Midbrain (tissue), 1 donor: Measurements from ENCODE around the gene COTL1.

Experiments used
- DNase-seq: peaks from one replicate; lab custom pipeline; 2025; lab: John Stamatoyannopoulos, UW

The COTL1 gene

GRCh38 chr16:84614073-84614459 is 3.8 kb downstream of the COTL1 start:
- no peak for DNase-seq

- DNase-seq: no peak
Observed at GRCh38 chr16:84613408-84614072, 4.3 kb downstream of the COTL1 start.

- no peak for DNase-seq
Observed at GRCh38 chr16:84612686-84613085, 5.2 kb downstream of the COTL1 start.

DNA sequence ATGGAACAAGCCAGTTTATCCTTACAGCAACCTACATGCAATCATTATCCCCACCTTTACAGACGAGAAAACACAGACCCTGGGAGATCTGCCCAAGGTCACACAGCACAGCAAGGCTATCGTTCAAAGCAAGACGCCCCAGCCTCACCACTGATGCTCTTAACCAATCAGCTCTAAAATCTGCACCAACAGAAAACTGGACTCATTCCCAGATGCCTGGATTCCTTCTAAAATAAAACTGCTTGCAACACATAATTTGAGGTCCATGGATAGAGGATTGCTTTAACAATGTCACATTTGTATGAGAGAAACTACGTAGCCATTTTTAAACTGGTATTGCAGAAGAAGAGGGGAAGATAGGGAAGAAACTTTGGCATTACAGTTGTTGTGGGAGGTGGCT is 6.8 kb downstream of the COTL1 start:
- DNase-seq: no peak

DNA sequence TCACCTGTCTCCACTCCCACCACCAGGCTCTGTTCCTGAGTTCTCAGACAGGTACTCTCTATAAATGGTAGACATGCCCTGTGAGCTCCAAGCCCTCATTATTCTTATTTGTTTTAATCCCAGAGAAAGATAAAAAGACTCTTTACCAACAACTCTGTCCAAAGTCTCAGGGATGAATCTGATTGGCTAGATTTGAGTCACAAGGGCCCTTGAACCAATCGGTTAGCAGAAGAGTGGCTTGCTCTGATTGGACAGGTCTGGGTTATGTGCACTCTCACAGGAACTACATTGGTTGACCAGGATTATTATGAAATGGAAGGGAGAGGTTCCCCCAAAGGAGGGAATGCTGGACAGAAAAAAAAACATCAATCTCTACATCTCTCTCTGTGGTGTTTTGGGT is 7.5 kb downstream of the COTL1 start:
- no peak for DNase-seq

DNA sequence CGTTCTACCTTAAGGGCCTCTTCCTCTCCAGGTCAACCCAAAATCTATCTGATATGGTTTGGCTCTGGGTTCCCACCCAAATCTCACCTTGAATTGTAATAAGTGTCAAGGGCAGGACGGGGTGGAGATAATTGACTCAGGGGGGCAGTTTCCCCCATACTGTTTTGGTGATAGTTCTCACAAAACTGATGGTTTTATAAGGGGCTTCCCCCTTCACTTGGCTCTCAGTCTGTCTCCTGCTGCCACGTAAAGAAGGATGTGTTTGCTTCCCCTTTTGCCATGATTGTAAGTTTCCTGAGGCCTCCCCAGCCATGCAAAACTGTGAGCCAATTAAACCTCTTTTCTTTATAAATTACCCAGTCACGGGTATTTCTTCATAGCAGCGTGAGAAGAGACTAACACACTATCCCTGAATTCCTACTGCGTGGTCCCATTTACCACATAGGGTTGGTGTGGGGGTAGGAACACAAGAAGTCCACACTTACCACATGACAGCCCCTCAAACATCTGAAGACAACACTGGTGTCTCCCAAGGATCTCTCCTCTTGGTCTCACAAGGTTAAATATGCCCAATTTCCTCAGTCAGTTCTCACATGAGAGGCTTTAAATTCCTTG is 8.2 kb downstream of the COTL1 start:
- DNase-seq: no peak

DNA sequence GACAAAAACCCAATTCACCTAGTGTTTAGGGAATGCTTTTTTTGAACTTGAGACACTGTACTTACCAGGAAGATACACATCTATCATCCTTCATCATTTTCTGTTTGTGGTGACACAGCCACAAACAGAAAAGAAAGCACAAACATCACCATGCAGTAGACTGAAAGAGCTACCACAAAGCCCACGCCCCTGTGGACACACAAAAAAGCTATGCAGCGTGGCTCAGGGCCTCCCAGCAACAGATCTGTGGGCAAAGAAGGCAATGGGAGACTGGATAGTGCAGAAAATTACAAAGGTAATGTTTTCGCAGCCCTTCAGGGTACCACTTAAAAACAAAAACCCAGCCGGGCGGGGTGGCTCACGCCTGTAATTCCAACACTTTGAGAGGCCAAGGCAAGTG is 9.6 kb downstream of the COTL1 start:
- no peak for DNase-seq

DNA sequence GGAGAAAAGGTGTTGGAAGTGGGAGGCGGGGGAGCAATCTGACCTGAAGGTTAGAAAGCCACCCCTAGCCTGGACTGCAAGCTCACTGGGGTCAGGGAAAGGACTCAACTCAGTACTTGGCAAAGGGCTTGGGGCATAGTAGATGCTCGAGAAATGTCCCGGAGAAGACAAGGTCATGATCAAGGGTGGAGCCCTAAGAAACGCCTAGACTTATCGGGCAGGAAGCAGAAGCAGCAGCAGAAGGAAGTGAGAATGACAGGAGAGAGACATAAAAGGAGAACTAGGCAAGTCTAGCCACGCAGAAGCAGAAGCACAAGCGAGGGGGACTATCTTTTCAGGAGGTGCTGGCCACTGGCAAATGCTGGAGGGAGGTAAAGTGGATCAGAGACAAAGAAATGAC is 10.2 kb downstream of the COTL1 start:
- DNase-seq: no peak

DNA sequence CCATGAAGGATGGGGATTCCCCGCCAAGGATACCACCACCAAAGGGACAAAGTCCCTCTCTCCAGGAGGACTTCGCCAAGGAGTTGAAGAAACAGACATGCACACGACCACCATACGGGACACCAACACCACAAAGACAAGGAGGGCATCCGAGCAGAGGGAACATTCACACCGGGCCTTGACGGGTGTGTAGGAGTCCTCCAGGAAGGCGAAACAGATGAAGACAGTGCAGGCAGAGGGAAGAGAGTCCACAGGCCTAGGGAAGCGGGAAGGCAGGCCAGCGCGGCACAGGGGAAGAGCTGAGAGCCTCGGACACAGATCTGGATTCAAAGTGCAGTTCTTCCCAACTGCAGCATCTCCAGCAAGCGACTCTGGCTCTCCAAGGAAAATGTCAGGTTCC is 10.8 kb downstream of the COTL1 start:
- no peak for DNase-seq

DNA sequence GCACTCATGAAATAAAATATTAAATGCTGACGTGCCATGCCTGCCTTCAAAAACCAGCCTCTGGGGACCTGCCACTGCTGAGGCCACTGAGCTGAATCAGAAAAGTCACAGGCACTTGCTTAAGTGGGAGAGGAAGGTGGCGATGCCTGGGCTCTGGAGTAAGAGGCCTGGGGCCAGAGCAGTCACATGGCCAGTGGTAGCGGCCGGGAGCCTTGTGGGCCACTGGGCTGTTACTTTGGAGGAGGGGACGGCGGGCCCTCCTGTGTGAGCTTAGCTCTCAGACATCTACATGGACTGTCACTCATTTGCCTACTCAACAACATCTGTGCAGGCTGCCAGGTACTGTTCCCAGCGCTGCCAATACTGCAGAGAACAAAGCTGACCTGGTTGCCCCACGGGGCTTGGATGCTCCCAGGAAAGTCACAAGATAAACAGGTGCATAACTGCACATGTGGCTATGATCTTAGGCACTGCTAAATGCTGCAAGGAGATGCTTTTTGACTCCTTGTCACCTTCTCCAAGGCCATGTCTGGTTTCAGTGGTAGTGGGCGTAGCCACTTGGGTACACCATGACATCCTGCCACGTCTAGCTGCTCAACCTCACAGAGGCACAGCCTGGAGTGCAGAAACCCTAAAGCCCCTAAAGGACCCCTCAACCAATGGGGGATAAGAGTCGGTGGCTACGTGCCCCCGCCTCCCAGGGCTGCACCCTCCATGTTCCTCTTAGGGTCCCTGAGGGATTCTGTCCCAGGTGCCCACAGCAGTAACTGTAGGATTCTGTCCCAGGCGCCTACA is 11.6 kb downstream of the COTL1 start:
- peak; percentile 18 for DNase-seq

DNA sequence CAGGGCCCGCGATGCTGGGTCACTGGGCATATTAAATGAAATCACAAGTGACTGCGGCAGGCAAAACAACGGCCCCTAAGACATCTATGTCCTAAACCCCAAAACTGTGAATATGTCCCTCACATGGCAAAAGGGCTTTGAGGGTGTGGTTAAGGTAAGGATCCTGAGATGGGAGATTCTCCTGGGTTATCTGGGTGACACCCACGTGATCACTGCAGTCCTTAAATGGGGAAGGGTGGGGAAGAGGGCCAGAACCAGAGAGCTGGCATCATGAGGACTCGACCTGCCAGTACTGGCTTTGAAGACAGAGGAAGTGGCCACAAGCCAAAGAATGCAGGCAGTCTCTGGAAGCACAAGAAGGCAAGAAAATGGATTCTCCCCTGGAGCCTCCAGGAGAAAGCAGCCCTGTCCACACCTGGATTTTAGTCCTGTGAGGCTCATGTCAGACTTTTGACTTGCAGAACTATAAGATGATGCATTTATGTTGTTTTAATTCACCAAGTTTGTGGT is 12.5 kb downstream of the COTL1 start:
- DNase-seq: no peak

- no peak for DNase-seq
Observed at GRCh38 chr16:84604477-84605013, 13.3 kb downstream of the COTL1 start.

DNA sequence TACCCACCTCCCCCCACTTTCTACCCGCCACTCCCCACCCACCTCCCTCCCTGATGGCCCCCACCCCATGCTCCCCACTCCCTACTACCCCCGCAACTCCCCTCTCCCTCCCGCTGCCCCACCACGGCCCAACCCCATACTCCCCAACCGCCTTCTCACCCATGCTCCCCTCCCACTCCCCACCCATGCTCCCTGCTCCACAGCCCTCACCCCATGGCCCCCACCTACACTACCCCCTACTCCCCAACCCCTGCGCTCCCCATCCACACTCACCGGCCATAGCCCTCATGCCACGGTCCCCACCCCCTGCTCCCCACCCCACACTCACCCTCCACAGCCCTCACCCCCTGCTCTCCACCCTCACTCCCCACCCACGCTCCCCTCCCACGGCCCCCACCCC is 13.9 kb downstream of the COTL1 start:
- no peak for DNase-seq

DNA sequence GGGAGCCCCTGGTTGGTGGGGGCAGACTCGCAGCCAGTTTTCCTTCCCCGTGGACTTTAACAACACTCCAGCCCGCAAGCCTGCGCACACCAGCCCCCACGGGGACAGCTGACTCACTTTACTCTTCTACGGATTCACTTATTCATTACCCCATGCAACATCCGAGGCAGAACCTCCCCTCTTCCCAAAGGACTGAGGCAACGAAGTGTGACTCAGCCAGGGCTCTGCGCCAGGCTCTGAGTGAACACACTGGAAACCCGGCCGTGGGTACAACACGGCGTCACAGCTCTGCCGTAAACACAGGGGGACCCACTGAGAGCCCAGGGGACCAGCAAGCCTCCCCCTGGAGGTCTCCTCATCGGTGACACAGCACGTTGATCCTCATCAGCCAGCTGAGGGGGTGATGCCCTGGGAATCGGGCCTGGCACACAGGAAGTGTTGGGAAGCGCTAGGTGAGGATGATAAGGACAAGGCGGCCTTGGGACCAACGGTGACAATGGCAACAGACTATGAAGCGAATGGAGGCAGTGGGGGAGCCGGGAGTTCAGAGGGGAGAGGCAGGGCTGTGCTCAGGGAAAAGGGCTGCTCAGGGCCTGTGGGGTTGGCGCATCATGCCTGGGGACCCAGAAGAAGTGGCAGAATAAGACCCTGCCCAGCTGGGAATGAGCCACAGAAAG is 14.6 kb downstream of the COTL1 start:
- DNase-seq: peak; percentile 42

DNA sequence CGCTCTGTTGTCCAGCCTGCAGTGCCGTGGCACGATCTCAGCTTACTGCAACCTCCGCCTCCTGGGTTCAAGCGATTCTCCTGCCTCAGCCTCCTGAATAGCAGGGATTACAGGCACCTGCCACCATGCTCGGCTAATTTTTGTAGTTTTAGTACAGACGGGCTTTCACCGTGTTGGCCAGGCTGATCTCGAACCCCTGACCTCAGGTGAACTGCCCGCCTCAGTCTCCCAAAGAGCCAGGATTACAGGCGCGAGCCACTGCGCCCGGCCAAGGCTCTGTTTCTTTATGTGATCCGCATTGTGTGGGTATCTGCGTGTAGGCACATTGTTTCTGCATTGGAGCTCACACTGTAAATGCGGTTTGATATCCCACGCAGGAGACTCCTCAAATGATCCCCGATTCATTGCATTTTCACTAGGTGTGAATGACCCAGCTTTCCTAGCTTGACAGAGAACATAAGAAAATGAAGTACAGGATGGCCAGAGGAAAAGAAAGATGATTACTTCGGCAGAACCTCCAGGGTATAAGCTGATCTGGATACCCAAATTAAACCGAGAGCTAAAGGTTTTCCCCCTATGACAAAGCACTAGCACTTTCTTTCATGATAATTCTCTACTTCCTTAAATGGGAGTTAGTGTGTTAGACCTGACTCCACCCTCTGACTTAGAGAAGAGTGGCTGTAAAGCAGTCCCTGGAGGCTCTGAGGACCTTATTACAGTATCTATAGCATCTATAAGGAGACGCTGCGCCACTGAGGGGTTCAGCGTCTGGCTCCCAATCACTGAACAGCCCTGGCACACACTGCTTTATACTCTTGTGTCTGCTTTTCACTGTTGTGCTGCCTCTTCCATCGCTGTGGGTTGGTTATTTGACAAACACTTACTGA is 17.3 kb downstream of the COTL1 start:
- DNase-seq: no peak

GRCh38 chr16:84599521-84600202 is 18.2 kb downstream of the COTL1 start:
- DNase-seq: peak; percentile 77

DNA sequence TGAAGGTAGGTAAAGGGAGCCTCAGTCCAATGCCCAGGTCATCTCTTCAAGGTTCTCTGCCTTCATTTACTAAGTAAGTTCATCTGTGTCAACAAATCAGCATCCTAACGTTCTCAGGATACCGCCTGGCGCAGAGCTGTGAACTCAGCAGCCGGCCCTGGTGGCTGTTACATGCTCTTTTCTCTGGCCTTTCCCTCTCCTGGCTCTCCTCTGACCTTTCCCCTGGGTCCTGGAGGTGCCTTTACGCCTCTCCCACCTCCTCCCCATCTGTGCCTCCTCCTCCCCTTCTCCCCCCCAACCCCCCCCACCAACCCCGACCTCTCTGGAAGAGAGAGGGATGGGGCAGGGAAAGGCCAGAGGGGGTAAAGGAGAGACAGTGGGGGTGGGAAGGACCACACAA is 19.5 kb downstream of the COTL1 start:
- no peak for DNase-seq

DNA sequence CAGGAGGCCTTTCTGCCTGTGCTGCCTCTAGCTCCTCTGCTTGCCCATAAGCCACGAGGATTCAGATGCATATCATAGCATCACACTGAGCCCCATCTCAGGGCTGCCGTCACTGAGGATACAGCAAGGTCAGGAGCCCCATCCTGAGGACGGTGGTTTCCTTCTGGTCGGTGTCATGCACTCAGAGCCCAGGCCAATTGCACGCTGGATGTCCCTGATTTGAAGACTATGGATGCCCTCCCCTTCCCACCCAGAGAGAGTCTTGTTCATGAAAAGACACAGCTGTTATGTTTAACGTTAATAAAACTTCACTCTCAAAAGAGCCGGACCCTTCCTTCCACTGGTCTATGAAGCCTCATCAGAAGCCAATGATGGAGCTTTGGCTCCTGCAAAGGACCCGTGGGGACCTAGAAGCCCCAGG is 19.9 kb downstream of the COTL1 start:
- no peak for DNase-seq

GRCh38 chr16:84597528-84597896 is 20.4 kb downstream of the COTL1 start:
- no peak for DNase-seq

DNA sequence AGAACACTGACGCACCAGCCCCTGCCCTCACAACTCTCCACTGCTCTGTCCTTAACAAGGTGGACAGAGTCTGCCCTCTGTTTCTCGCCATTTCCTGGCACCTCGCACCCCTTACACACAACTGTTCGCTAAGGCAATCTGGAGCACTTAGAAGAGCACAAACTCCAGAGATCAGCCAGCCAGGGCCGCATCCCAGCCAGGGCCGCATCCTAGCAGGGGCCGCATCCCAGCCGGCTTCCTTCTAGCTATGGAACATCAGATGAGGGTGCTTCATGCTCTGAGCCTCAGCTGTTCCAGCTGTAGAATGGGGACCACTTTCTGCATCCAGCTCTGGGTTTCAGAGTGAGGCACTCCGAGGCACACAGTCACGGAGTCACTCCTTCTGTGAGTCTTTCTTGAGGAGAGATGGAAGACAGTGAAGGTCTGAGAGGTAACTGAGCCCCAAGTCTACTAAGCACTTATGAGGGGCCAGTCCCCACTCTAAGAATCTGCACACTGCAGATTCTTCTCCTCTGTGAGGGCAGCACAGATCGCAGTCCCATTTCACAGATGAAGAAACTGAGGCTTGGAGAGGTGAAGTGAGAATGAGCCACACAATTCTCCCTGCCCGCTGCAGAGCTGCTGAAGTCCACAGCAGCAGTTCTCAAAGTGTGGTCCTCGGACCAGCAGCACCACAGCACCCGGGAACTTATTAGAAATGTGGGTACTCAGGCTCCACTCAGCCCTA is 20.9 kb downstream of the COTL1 start:
- DNase-seq: no peak
